ENCODE results near the gene CCDC117.

CCDC117 gene

GRCh38 chr22:28772633-28773460 lies at the start of gene CCDC117:
Gene CCDC117, plus strand, starts transcription at chr22:28772695. Its CDS starts 155 bp downstream, at chr22:28772850.
- H3K27ac ChIP-seq: peak within 1 kb of the TSS; percentile 77
- TF ChIP-seq CTCF (IDR thresholded peaks at IDR 0.05) (peak; percentile 77), ZFX (IDR thresholded peaks at IDR 0.05; ENCODE audit: borderline replicate concordance) (no peak)

GRCh38 chr22:28728002-28728401 lies 44.5 kb upstream of the CCDC117 start:
- TF ChIP-seq CTCF (IDR thresholded peaks at IDR 0.05): no peak
- no peak overlapping the region for H3K27ac ChIP-seq

- TF ChIP-seq CTCF (IDR thresholded peaks at IDR 0.05) (no peak), ZFX (IDR thresholded peaks at IDR 0.05; ENCODE audit: borderline replicate concordance) (no peak)
- H3K27ac ChIP-seq: no peak overlapping the region
Observed at GRCh38 chr22:28728621-28729313, 43.7 kb upstream of the CCDC117 start.

GRCh38 chr22:28730179-28730578 lies 42.3 kb upstream of the CCDC117 start:
- no peak overlapping the region for H3K27ac ChIP-seq
- TF ChIP-seq CTCF (IDR thresholded peaks at IDR 0.05): no peak
- no peak for TF ChIP-seq ZFX (IDR thresholded peaks at IDR 0.05; ENCODE audit: borderline replicate concordance)

GRCh38 chr22:28734393-28734792 lies 38.1 kb upstream of the CCDC117 start:
- no peak overlapping the region for H3K27ac ChIP-seq
- no peak for TF ChIP-seq CTCF (IDR thresholded peaks at IDR 0.05)

- H3K27ac ChIP-seq: no peak overlapping the region
- TF ChIP-seq ZFX (IDR thresholded peaks at IDR 0.05; ENCODE audit: borderline replicate concordance) (no peak), CTCF (IDR thresholded peaks at IDR 0.05) (no peak)
Observed at GRCh38 chr22:28736301-28737155, 36.0 kb upstream of the CCDC117 start.
